Renal pelvis (tissue), 12 donors: ENCODE measurements around the gene OR4D6. TPM values are rescaled to one million over a fixed set of nuclear protein-coding genes. Genes with fewer than 3 reads are reported as not detected.
A peak's percentile ranks its signal among the peaks of the same experiment; 100 is the strongest.
"Not testable (repeated sequence)": the region's sequence is repeated elsewhere in the genome, so short reads cannot be mapped to it uniquely, and the experiment has no call there.

ENCODE experiments used
- DNase-seq: peaks from one replicate; pipeline ENCODE4 v3.0.0-alpha.2; 2013
- long read RNA-seq, 16 experiments: transcript quantifications; one replicate each; lab custom pipeline, GENCODE V29; 2026
- polyA plus RNA-seq, 3 donors: library from polyadenylated mRNA; unstranded; fragments of 120-200 nt; gene quantifications; one replicate each; pipeline ENCODE4 v1.2.1, GENCODE V29; 2013; ENCODE audit not compliant: insufficient read length in 3 of 3

Gene OR4D6
- polyA plus RNA-seq, result not detected
- long read RNA-seq, donor 1, result 0 reads
- long read RNA-seq, donor 2, result 0 reads
- long read RNA-seq, donor 3, result 0 reads
- long read RNA-seq, donor 4, result 0 reads
- long read RNA-seq, donor 5, result 0 reads
- long read RNA-seq, donor 6, result 0 reads
- long read RNA-seq, donor 7, result 0 reads
- long read RNA-seq, donor 8, result 0 reads
- long read RNA-seq, donor 9, result 0 reads
- long read RNA-seq, donor 10, result 0 reads
- long read RNA-seq, donor 11, result 0 reads
- long read RNA-seq, donor 12, result 0 reads
- long read RNA-seq, donor 13, result 0 reads
- long read RNA-seq, donor 14, result 0 reads
- long read RNA-seq, donor 15, result 0 reads
- long read RNA-seq, donor 16, result 0 reads

GRCh38 chr11:59456661-59457060 is at the start of gene OR4D6:
OR4D6 (plus strand) TSS chr11:59456961; CDS start chr11:59456961, 0 bp downstream.
- DNase-seq, result no peak

- no peak for DNase-seq
Observed at GRCh38 chr11:59413646-59414045, 43.1 kb upstream of the OR4D6 start.

- no peak for DNase-seq
Observed at GRCh38 chr11:59415111-59415510, 41.6 kb upstream of the OR4D6 start.

GRCh38 chr11:59416613-59417012 is 40.1 kb upstream of the OR4D6 start:
- no peak for DNase-seq

- no peak for DNase-seq
Observed at GRCh38 chr11:59417023-59417422, 39.7 kb upstream of the OR4D6 start.

GRCh38 chr11:59418156-59418555 is 38.6 kb upstream of the OR4D6 start:
- no peak for DNase-seq

GRCh38 chr11:59423835-59424234 is 32.9 kb upstream of the OR4D6 start:
- no peak for DNase-seq

GRCh38 chr11:59425131-59425530 is 31.6 kb upstream of the OR4D6 start:
- no peak for DNase-seq

GRCh38 chr11:59426361-59427067 is 30.2 kb upstream of the OR4D6 start, which contains the start of gene OR5A2:
OR5A2 (minus strand) TSS chr11:59426413; CDS start chr11:59422953, 3,460 bp downstream.
- no peak for DNase-seq

- DNase-seq, result no peak
Observed at GRCh38 chr11:59427068-59427382, 29.7 kb upstream of the OR4D6 start.

- DNase-seq, result peak; percentile 19
Observed at GRCh38 chr11:59429924-59430516, 26.7 kb upstream of the OR4D6 start.

GRCh38 chr11:59436169-59436568 is 20.6 kb upstream of the OR4D6 start, which contains the start of gene OR5A1:
OR5A1 (plus strand) TSS chr11:59436469; CDS start chr11:59443169, 6,700 bp downstream.
- DNase-seq, result no peak

- no peak for DNase-seq
Observed at GRCh38 chr11:59437770-59438169, 19.0 kb upstream of the OR4D6 start.

- not testable (repeated sequence) for DNase-seq
Observed at GRCh38 chr11:59445624-59446023, 11.1 kb upstream of the OR4D6 start.

GRCh38 chr11:59448484-59448883 is 8.3 kb upstream of the OR4D6 start:
- DNase-seq, result no peak

GRCh38 chr11:59459916-59460315 is 3.2 kb downstream of the OR4D6 start:
- DNase-seq, result no peak

- DNase-seq, result peak; percentile 38
Observed at GRCh38 chr11:59463190-59463641, 6.5 kb downstream of the OR4D6 start.

- no peak for DNase-seq
Observed at GRCh38 chr11:59473015-59473414, 16.3 kb downstream of the OR4D6 start, which contains the start of gene OR4D10. OR4D10 (plus strand) TSS chr11:59473315; CDS start chr11:59477430, 4,115 bp downstream.

- DNase-seq, result no peak
Observed at GRCh38 chr11:59475176-59475575, 18.4 kb downstream of the OR4D6 start.

- no peak for DNase-seq
Observed at GRCh38 chr11:59479906-59480305, 23.1 kb downstream of the OR4D6 start.

- DNase-seq, result peak; percentile 4
Observed at GRCh38 chr11:59480359-59480758, 23.6 kb downstream of the OR4D6 start.

GRCh38 chr11:59501931-59502330 is 45.2 kb downstream of the OR4D6 start:
- DNase-seq, result no peak

GRCh38 chr11:59503276-59503675 is 46.5 kb downstream of the OR4D6 start, which contains the start of gene OR4D11:
OR4D11 (plus strand) TSS chr11:59503576; CDS start chr11:59503576, 0 bp downstream.
- no peak for DNase-seq
